Measurements from ENCODE around the gene GNAO1.

- TF ChIP-seq, protein P1, sequence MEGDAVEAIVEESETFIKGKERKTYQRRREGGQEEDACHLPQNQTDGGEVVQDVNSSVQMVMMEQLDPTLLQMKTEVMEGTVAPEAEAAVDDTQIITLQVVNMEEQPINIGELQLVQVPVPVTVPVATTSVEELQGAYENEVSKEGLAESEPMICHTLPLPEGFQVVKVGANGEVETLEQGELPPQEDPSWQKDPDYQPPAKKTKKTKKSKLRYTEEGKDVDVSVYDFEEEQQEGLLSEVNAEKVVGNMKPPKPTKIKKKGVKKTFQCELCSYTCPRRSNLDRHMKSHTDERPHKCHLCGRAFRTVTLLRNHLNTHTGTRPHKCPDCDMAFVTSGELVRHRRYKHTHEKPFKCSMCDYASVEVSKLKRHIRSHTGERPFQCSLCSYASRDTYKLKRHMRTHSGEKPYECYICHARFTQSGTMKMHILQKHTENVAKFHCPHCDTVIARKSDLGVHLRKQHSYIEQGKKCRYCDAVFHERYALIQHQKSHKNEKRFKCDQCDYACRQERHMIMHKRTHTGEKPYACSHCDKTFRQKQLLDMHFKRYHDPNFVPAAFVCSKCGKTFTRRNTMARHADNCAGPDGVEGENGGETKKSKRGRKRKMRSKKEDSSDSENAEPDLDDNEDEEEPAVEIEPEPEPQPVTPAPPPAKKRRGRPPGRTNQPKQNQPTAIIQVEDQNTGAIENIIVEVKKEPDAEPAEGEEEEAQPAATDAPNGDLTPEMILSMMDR (IDR thresholded peaks at IDR 0.05) = no peak
- TF ChIP-seq POLR2A (IDR thresholded peaks at IDR 0.05) = no peak
Observed at GRCh38 chr16:56263711-56264608, 72.7 kb downstream of the GNAO1 start.
